ENCODE results near the gene LGALS9.
"Not testable (repeated sequence)": the region's sequence is repeated elsewhere in the genome, so short reads cannot be mapped to it uniquely, and the experiment has no call there.

LGALS9 gene

GRCh38 chr17:27670791-27671590, 40.0 kb downstream of the LGALS9 start:
- in situ Hi-C loops (cut with MboI; ENCODE audit: low sequenced_read_pairs): no loop called here

- in situ Hi-C loops (cut with MboI; ENCODE audit: low sequenced_read_pairs): no loop called here
Measured at GRCh38 chr17:27671591-27671910, 40.6 kb downstream of the LGALS9 start.

DNA sequence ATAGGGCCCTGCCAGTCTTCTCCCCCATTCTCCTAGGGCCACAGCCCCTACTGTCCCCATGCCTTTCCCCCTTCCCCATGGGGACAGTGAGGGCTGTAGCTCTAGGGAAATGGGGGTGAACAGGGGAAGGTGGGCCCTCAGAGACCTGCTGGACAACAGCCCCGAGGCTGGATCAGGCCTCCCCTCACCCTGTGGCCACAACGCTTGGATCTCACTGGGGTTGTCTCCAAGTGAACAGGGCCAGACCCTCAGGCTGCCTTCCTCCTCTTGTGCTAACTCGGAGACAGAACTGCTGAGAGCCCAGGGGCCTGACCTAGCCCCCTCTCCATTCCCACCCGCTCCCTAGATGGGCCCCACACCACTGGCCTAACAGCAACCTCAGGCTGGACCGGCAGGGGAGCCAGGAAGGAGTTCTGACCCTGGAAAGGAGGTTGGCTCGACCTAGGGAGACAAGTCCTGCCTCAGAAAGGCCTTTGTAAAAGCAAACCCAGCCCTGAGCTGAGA, 41.0 kb downstream of the LGALS9 start:
- in situ Hi-C loops (cut with MboI; ENCODE audit: low sequenced_read_pairs): not testable (repeated sequence)

- in situ Hi-C loops (cut with MboI; ENCODE audit: low sequenced_read_pairs): no loop called here
Measured at GRCh38 chr17:27674335-27674734, 43.3 kb downstream of the LGALS9 start.

DNA sequence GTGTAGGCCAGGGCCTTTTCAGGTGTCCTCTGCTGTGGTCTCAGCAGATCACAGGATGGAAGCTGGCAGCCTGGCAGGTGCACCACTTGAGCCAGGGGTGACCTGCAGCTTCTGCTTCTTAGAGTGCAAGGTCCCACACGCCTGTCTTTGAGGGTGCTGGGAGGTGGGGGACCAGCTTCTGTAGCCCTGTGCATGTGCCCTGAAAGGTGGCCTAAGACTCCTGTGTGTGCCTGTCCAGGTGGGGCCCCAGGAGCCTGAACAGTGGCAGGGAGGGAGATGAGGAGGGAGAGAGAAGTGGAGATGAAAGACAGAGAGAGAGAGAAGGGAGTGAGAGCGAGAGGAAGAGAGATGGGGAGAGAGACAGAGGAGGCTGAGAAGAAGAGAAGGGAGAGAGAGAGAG, 46.2 kb downstream of the LGALS9 start:
- in situ Hi-C loops (cut with MboI; ENCODE audit: low sequenced_read_pairs): no loop called here

DNA sequence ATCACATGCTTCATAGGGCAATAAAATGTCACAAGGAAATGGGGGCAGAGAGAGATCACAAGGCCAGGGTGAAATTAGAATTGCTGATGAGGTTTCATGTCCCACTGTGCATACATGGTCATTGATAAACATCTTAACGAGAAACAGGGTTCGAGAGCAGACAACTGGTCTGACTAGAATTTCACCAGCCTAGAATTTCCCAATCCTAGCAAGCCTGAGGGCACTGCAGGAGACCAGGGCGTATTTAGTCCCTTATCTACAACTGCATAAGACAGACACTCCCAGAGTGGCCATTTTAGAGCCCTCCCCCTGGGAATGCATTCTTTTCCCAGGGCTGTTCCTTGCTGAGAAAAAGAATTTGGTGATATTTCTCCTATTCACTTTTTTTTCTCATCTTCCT, 55.3 kb downstream of the LGALS9 start:
- in situ Hi-C loops (cut with MboI; ENCODE audit: low sequenced_read_pairs): not testable (repeated sequence)

GRCh38 chr17:27690882-27691281, 59.9 kb downstream of the LGALS9 start:
- in situ Hi-C loops (cut with MboI; ENCODE audit: low sequenced_read_pairs): no loop called here

DNA sequence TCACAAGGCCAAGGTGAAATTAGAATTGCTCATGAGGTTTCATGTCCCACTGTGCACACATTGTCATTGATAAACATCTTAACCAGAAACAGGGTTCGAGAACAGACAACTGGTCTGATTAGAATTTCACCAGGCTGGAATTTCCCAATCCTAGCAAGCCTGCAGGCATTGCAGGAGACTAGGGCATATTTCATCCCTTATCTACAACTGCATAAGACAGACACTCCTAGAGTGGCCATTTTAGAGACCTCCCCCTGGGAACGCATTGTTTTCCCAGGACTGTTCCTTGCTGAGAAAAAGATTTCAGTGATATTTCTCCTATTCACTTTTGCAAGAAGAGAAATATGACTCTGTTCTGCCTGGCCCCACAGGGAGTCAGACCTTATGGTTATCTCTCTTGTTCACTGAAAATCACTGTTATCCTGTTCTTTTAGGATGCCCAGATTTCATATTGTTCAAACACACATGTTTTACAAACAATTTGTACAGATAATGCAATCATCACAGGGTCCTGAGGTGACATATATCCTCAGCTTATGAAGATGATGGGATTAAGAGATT, 64.3 kb downstream of the LGALS9 start:
- in situ Hi-C loops (cut with MboI; ENCODE audit: low sequenced_read_pairs): not testable (repeated sequence)
